ENCODE measurements around the gene ZNF746.
"Not testable (repeated sequence)": the region's sequence is repeated elsewhere in the genome, so short reads cannot be mapped to it uniquely, and the experiment has no call there.

The ZNF746 gene

GRCh38 chr7:149457766-149458165 lies 39.8 kb downstream of the ZNF746 start:
- DNase-seq, result no peak

GRCh38 chr7:149456506-149457421 lies 40.8 kb downstream of the ZNF746 start:
- DNase-seq, result no peak

- DNase-seq, result no peak
Observed at GRCh38 chr7:149455175-149455950, 42.2 kb downstream of the ZNF746 start.

GRCh38 chr7:149454750-149455149 lies 42.9 kb downstream of the ZNF746 start:
- no peak for DNase-seq

GRCh38 chr7:149454006-149454405 lies 43.6 kb downstream of the ZNF746 start:
- no peak for DNase-seq

- no peak for DNase-seq
Observed at GRCh38 chr7:149450821-149451220, 46.8 kb downstream of the ZNF746 start.

- no peak for DNase-seq
Observed at GRCh38 chr7:149449897-149450296, 47.7 kb downstream of the ZNF746 start.

GRCh38 chr7:149448961-149449360 lies 48.6 kb downstream of the ZNF746 start:
- DNase-seq, result no peak

- DNase-seq, result not testable (repeated sequence)
Observed at GRCh38 chr7:149446026-149446425, 51.6 kb downstream of the ZNF746 start.

- DNase-seq, result no peak
Observed at GRCh38 chr7:149444287-149444686, 53.3 kb downstream of the ZNF746 start.

- no peak for DNase-seq
Observed at GRCh38 chr7:149443523-149443922, 54.1 kb downstream of the ZNF746 start.

- DNase-seq, result no peak
Observed at GRCh38 chr7:149442924-149443323, 54.7 kb downstream of the ZNF746 start.

GRCh38 chr7:149440222-149440621 lies 57.4 kb downstream of the ZNF746 start:
- DNase-seq, result no peak

GRCh38 chr7:149436358-149436757 lies 61.3 kb downstream of the ZNF746 start:
- no peak for DNase-seq

GRCh38 chr7:149433124-149433523 lies 64.5 kb downstream of the ZNF746 start:
- no peak for DNase-seq

- no peak for DNase-seq
Observed at GRCh38 chr7:149432121-149432691, 65.4 kb downstream of the ZNF746 start.

- no peak for DNase-seq
Observed at GRCh38 chr7:149431486-149432120, 66.0 kb downstream of the ZNF746 start.

GRCh38 chr7:149430192-149430591 lies 67.4 kb downstream of the ZNF746 start:
- peak; percentile 74 for DNase-seq

GRCh38 chr7:149427893-149428292 lies 69.7 kb downstream of the ZNF746 start:
- DNase-seq, result no peak

- DNase-seq, result no peak
Observed at GRCh38 chr7:149427096-149427680, 70.4 kb downstream of the ZNF746 start.

- no peak for DNase-seq
Observed at GRCh38 chr7:149423449-149424110, 74.0 kb downstream of the ZNF746 start.

- no peak for DNase-seq
Observed at GRCh38 chr7:149422914-149423301, 74.7 kb downstream of the ZNF746 start.

Data from MV-4-11 (cell line).